Measurements from ENCODE around the gene MIDN. TPM values are rescaled to one million over a fixed set of nuclear protein-coding genes. Genes with fewer than 3 reads are reported as not detected.

The MIDN gene
- total RNA-seq, 4 donors from 2014 or later, result 12.4 to 65.0 (median 40.4) TPM

DNA sequence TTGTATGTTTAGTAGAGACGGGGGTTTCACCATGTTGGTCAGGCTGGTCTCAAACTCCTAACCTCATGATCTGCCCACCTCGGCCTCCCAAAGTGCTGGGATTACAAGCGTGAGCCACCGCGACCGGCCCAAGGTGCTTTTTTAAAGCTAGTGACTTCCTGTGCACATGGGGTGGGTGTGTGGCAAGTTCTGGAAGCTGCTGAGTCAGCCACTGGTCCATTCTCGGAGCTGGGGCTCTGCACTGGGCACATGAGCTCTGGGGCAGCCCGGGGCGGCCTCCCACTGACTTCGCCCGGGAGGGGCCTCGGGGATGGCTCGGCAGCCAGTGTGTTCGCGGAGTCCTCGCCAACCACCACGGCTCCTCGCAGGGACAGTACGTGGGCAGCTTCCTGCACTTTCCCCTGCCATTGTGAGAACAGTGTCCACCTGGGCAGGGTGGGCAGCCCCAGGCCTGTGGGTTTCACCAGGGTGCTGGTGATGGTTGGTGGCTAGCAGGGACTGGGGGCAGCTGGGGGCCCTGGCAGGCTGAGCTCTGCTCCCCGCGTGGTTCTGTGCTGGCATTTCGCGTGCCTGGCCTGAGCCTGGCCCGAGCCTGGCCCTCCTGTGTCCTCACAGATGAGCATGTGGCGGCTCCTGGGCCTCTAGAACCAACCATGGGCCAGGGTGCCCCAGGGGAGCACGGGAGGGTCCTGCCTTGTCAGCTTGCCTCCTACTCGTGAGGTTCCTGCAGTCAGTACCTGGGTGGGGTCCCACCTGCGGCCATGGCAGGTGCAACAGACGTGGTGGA, 22.8 kb upstream of the MIDN start:
- 73 to 76% methylated on average over 2 to 7 of the region's 29 CpGs for WGBS, 2 donors
- DNase-seq, result no peak
- H3K4me1 ChIP-seq, result peaks cover 0 to 27% (median 6%) of the 10 kb centered on the region in 3 donors
- no peak for TF ChIP-seq POLR2A (IDR thresholded peaks at IDR 0.05)
- TF ChIP-seq, protein P1, sequence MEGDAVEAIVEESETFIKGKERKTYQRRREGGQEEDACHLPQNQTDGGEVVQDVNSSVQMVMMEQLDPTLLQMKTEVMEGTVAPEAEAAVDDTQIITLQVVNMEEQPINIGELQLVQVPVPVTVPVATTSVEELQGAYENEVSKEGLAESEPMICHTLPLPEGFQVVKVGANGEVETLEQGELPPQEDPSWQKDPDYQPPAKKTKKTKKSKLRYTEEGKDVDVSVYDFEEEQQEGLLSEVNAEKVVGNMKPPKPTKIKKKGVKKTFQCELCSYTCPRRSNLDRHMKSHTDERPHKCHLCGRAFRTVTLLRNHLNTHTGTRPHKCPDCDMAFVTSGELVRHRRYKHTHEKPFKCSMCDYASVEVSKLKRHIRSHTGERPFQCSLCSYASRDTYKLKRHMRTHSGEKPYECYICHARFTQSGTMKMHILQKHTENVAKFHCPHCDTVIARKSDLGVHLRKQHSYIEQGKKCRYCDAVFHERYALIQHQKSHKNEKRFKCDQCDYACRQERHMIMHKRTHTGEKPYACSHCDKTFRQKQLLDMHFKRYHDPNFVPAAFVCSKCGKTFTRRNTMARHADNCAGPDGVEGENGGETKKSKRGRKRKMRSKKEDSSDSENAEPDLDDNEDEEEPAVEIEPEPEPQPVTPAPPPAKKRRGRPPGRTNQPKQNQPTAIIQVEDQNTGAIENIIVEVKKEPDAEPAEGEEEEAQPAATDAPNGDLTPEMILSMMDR (IDR thresholded peaks at IDR 0.05), result no peak
- no peaks in the 10 kb centered on the region for H3K9me3 ChIP-seq
- H3K27me3 ChIP-seq, result no peaks in the 10 kb centered on the region
- no peak overlapping the region for H3K4me3 ChIP-seq
- peaks cover 44 to 82% (median 54%) of the 10 kb centered on the region in 3 donors for H3K36me3 ChIP-seq
- intact Hi-C loops (cut with DNase I), result no loop called here
- no peak overlapping the region for H3K27ac ChIP-seq

DNA sequence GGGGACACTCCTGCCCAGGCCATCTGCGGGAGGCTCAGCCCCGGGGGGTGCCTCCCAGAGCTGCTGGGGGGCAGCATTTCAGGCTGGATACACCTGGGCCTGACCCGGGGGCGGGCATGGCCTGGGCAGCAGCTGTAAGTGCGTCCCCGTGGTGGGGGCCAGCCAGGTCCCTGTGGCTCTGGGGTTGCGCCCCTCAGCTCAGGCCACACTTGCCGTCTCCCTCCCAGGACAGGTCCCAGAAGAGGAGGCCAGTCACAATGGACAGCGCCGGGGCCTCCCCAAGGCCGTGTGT, 22.2 kb upstream of the MIDN start:
- Histone ChIP-seq H3K27me3 (no peaks in the 10 kb centered on the region), H3K4me3 (no peak overlapping the region), H3K9me3 (no peaks in the 10 kb centered on the region), H3K36me3 (peaks cover 38 to 77% (median 50%) of the 10 kb centered on the region in 3 donors), H3K4me1 (peaks cover 0 to 29% (median 5%) of the 10 kb centered on the region in 3 donors), H3K27ac (no peak overlapping the region)
- intact Hi-C loops (cut with DNase I), result no loop called here
- DNase-seq, result no peak
- whole genome bisulfite sequencing, 2 donors, result no CpG with 5 or more reads among the region's 11 CpGs
- TF ChIP-seq POLR2A (IDR thresholded peaks at IDR 0.05), result no peak
- TF ChIP-seq, protein P1 (IDR thresholded peaks at IDR 0.05), result no peak

DNA sequence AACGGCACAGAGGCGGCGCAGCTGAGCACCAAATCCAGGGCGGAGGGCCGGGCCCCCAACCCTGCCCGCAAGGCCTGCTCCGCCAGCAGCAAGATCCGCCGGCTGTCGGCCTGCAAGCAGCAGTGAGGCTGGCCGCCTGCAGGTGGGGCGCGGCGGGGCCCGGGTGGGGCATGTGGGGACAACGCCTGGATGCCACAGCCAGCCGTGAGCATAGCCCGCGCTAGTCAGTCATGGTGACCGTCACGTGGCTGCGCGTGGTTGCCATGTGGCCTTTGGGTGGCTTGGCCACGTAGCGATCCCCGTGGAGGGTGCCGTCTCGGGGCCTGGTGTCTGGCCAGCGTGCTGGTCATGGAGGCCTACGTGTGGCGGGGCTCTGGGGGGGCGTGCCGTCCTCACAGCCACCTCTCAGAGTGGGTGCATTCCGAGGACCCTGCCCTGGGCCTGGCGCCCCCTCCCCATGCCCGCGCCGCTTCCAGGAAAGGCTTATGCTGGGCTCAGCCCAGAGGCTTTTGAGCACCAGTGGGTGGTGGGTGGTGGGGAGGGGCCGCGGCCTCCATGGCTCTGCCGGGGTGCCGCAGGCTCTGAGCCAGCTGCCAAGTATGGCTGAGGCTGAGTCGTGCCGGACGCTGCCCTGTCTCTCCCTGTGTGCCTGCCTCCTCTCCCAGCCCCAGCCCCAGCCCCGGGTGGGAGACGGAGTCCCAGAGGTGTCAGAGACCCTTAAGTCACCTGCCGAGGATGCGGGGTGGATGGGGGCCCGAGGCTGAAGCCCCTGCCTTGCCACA, 21.7 kb upstream of the MIDN start:
- peaks cover 1 to 28% (median 2%) of the 10 kb centered on the region in 3 donors for H3K4me1 ChIP-seq
- WGBS, 2 donors, result 86% methylated on average over 16 of the region's 50 CpGs; no CpG with 5 or more reads in 1 of the 2 donors
- no peak overlapping the region for H3K27ac ChIP-seq
- no peaks in the 10 kb centered on the region for H3K27me3 ChIP-seq
- TF ChIP-seq, protein P1 (IDR thresholded peaks at IDR 0.05), result no peak
- no peak for TF ChIP-seq POLR2A (IDR thresholded peaks at IDR 0.05)
- intact Hi-C loops (cut with DNase I), result no loop called here
- no peak overlapping the region for H3K4me3 ChIP-seq
- no peak for DNase-seq
- H3K9me3 ChIP-seq, result no peaks in the 10 kb centered on the region
- H3K36me3 ChIP-seq, result peaks cover 33 to 71% (median 45%) of the 10 kb centered on the region in 3 donors

DNA sequence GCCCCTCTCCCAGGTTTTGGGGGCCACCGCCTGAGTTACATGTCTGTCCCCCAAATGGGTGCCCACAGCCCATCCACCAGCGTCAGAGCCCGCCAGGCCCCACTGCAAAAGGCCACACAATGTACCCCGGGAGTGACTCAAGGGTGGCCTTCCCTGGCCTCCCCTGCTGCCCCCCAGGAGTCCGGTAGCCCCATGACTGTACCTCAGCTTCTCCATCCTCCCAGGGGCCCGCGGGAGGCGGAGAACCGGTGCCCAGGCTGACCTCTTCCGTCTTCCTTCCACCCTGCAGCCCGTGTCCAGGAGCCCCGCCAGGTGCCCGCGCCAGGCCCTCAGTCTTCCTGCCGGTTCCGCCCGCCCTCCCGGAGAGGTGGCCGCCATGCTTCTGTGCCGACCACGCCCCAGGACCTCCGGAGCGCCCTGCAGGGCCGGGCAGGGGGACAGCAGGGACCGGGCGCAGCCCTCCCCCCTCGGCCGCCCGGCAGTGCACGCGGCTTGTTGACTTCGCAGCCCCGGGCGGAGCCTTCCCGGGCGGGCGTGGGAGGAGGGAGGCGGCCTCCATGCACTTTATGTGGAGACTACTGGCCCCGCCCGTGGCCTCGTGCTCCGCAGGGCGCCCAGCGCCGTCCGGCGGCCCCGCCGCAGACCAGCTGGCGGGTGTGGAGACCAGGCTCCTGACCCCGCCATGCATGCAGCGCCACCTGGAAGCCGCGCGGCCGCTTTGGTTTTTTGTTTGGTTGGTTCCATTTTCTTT, 20.9 kb upstream of the MIDN start:
- no peak overlapping the region for H3K27ac ChIP-seq
- DNase-seq, result no peak

More for the DNA sequence above, 20.9 kb upstream of the MIDN start:
- no peak for TF ChIP-seq POLR2A (IDR thresholded peaks at IDR 0.05)
- TF ChIP-seq, protein P1 (IDR thresholded peaks at IDR 0.05), result no peak
- peaks cover 7 to 28% (median 8%) of the 10 kb centered on the region in 3 donors for H3K4me1 ChIP-seq
- 84 to 95% methylated on average over 17 of the region's 56 CpGs for WGBS, 2 donors
- intact Hi-C loops (cut with DNase I), result no loop called here
- H3K36me3 ChIP-seq, result peaks cover 28 to 64% (median 39%) of the 10 kb centered on the region in 3 donors
- no peaks in the 10 kb centered on the region for H3K27me3 ChIP-seq
- H3K4me3 ChIP-seq, result no peak overlapping the region
- no peaks in the 10 kb centered on the region for H3K9me3 ChIP-seq
